NCI-H446 treated with DMSO at 0.1 percent for 48 hours (cell line): ENCODE results near the gene TMUB1.
A peak's percentile ranks its signal among the peaks of the same experiment; 100 is the strongest.

Experiments
- DNase-seq: peaks from one replicate; lab custom pipeline; 2025; lab: John Stamatoyannopoulos, UW

The TMUB1 gene

DNA sequence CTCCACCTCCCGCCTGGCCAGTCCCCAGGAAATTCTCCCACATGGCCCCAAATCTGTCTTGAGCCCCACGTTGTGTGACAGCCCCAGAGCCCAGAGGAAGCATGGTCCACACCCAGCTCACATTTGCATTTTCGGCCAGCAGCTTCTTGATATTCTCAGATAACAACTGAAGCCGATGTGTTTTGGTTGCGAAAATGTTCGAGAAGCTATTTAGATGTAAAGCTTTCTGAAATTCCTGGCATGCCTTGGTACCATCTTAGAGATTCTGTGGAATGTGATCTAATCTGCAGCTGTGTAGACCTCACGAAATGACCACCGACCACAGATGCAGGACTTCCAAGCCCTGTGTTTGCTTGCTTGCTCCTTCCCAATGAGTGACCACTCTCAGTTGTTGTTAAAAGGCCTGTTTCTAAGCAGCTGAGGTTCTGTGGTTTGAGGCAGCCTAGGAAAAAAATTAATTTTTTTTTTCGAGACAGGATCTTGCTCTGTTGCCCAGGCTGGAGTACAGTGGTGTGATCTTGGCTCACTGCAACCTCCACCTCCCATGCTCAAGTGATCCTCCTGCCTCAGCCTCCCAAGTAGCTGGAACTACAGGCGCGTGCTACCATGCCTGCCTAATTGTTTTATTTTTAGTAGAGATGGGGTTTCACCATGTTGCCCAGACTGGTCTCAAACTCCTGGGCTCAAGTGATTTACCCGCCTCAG lies 15.1 kb downstream of the TMUB1 start:
- DNase-seq = no peak

DNA sequence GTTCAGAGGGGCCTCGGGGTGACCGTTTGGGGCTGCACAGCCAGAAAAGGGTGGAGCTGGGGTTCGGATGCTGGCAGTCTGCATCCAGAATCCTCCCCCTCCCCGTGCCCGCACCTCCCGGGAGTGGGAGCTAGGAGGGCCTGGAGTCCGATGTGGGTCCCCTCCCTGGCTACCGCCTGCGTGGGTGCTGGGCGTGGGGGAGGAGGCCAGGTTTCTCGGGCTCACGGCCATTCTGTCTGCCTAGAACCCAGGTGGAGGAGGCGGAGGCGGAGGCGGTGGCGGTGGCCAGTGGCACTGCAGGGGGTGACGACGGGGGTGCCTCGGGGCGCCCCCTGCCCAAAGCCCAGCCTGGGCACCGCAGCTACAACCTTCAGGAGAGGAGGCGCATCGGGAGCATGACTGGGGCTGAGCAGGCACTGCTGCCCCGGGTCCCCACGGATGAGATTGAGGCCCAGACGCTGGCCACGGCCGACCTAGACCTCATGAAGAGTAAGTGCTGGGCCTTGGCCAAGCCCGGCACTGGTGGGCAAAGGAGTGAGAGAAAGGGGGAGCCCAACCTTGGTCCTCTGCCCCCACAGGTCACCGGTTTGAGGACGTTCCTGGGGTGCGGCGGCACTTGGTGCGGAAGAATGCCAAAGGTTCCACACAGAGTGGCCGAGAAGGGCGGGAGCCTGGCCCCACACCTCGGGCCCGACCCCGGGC lies 16.9 kb downstream of the TMUB1 start:
- DNase-seq = no peak

DNA sequence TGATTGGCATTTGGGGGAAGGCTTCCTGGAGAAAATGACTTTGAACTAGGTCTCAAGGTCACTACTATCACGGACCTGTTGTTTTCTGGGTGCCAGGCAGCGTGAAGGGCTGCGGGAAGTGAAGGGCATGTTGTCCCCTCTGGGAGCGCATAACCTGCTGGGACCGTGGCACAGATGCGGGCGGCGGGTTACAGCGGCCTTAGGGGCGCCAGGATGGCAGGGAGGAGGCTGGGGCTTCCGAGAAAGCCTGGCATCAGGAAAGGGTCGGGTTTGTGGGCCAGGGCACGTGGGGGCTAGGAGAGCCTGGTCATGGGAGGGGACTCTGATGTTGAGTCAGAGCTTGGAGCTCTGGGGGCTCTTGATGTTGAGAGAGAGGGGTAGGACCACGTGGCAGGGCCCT lies 17.8 kb downstream of the TMUB1 start:
- no peak for DNase-seq

DNA sequence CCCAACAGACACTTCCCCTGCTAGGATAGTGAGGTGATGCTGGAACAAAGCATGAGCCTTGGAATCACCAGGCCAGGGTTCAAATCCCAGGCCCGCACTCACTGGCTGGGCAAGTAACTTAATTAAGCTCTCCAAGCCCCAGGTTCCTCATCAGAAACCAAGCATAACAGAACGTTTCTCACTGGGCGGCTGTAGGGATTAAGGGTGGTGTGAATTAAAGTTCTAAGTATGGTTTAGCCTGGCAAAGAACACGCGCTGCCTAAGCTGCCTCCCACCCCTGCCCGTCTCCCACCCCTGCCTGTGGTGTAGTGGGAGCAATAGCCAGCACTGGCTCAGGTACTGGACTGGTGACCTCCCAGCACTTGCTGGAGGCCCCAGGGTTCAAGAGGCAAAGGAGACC lies 18.3 kb downstream of the TMUB1 start:
- no peak for DNase-seq

DNA sequence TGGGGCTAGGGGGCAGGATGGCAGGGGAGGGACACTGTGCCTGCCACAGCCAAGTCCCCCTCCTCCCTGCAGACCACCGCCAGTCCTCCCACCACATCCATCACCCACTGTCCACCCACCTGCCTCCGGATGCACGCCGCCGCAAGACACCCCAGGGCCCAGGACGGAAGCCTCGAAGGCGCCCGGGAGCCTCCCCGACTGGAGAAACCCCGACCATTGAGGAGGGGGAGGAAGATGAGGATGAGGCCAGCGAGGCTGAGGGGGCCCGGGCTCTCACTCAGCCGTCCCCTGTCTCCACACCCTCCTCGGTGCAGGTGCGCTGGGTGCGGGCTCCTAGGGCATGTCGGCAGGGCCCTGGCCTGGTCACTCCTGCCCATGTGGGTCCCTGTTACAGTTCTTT lies 18.8 kb downstream of the TMUB1 start:
- no peak for DNase-seq

DNA sequence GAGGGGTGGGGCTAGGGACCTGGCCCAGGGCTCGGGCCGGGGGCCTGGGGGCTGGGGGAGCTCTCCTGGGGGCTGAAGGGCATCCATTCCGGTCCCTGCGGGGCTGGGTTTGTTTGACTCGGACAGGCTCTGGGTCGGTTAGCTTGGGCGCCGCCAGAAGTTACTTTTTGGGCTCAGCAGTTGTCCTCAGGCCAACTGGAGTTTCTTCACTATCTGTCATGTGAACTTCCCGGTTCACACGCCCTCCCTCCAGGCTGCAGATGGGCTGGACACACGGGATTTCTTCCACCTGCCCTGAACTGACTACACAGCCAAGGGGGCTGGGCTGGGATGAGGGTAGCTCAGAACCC lies 20.1 kb downstream of the TMUB1 start:
- no peak for DNase-seq

DNA sequence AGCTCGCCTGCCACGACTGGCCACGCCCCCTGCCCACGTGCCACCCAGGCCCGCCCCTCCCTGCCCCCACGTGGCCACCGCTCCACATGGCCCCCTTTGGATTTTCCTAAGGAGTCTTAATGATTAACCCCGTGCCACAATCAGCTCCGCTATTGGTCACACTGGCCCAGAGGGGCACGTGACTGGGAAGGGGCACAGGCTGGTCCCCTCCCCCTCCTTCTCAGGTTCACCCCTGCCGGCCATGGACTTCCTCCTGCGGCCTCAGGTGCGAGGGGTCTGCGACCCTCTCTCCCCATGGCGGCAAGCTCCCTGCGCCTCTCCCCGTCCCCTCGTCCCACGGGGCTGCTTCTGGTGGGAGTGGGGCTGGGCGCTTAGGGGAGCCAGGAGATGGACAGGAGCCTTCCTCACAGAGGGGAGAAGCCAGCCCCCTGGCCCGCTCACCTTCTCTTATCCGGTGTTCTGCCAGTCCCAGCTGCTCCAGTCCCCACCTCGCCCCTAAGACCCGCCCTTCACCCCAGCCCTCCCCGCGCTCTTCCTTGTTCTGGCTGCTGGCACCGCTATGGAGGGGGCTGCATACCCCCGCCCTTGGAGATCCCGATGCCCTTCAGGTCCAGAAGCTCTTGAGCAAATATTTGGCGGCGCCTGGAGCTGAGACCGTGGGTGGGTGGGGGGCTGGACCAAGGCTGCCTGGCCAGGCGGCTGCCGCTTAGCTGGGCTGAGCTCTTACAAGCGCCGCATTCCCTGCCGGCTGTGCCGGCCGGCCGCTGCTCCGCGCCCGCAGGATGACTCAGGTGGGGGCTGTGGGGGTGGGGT lies 20.7 kb downstream of the TMUB1 start:
- DNase-seq = no peak

DNA sequence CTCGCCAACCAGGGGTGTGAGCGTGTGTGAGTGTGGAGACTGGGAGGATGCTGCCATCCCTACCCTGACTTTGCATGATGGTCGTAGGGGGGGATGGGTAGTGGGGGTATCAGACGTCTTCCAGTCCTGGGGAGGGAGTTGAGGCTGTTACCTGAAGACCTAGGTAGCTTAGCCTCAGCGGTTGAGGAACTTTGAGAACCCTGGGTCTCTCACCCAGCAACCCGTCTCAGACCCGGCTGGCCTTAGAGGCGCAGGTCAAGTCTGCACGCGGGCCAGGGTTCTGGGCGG lies 21.2 kb downstream of the TMUB1 start:
- no peak for DNase-seq

DNA sequence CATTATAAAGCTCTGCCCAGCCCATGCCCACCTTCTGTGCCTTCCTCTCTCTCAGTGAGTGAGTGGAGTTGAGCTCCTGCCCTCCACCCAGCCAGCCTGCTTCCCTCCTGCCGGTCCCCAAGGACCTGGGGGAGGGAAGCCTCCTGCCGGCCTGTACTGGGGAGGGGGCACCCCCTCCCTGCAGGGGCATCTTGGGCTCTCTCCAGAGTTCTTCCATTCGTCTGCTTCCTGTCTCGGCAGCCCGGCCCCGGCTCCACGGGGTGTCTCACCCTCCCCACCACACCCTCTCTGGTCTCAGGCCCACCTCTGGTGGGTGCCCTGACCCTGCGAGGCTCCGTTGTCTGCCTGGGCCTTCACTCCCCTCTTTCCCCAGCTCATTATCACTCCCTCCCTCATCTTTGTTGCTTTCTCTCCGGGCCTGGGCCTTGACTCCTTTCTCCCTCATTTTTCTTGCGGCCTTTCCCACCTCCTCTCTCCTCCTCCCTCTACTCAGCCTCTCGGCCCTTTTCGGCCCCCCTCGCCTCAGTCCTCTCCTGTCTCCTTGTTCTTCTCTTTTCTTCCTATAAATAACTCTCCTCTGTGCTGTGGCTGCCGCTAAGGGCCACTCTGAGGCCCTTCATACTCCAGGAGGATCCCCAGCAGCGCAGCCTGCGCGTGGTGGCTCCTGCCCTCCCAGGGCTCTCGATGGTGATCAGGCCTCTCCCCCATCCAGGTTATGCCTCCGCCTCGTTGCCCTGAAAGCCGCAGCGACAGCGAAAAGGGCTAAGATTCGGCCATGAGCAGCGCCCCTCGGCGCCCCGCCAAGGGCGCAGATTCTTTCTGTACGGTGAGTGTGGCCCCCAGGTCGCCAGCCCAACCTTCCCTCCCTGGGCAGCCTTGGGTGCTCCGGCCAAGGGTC lies 21.8 kb downstream of the TMUB1 start:
- DNase-seq = no peak

DNA sequence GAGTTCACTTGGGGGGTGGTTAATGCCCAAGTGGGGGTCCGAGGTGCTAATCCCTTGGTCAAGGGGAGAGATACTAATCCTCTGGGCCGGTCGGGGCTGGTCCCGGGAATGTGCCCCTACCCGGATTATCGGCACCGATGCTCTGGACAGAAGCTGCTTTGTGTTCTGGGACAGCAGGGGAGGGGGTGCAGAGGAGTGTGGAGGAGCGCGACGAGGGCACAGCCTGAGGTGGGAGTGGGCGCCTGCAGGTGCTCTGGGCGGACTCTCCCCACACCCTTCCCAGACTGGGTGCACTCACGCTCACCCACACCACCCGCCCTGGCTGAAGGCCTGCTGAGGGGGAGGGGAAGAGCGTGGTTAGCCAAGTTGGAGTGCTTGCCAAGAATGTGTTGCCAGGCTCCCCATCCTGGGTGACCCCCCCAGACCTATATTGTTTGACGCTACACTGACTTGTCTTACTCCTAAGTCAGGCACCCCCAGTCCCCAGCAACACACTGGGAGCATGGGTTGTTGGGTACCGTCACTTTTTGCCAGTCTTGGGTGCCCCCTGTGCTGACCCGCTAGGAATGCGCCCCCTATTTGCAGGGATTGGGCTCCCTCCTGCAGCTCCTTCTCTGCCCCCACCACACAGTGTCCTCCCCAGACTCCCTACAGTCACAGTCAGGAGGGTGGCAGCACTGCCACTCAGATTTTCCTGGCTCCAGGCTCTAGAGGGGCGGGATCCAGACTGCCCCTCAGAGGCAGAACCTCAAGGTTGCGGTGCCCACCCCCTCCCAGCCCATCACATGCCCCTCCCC lies 22.7 kb downstream of the TMUB1 start:
- no peak for DNase-seq

DNA sequence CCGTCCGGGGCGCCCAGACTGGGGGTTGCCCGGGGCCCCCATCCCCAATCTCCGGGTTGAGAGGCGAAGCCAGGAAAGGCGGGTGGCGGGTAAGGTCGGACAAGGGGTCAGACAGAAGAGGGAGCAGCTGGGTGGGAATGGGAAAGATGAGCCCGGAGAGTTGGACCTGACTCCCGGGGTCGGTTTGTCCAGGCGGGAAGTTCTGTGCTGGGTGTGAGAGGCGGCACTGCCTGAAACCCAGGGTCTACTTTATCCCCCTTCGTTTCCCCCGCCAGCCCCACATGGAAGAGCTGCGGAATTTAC lies 23.2 kb downstream of the TMUB1 start:
- no peak for DNase-seq

DNA sequence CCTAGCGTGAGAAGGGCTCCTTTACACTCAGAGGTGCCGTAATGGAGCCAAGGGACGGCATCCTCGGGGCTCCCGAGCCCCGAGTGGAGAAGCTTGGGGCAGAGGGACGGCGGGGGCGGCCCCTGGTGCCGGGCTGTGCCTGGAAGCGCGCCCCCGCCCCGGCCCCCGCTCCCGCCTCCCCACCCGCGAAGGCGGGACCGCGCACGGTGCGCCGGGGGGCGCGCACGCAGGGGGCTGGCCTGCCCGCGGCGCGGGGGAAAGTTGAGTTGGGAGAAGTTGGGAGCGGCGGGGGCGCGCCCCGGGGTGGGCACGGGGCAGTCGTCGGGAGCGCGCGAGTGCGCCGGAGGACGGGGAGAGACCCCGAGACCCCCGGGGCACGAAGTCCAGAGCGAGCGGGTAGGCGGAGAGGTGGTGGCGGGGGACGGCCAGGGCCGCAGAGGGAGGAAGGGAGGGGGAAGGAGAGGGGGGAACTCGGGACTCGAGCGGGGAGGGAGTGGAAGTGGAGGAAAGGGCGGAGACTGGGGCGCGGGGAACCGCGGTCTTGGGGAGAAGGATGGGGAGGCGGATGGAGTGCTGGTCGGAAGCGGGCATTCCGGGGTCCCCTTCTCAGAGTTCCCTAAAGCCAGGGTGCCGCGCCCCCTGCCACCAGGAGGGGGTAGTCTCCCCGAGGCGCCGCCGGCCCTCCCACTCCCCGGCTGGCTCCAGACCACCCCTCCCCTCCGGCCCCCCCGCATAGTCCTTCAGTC lies 23.8 kb downstream of the TMUB1 start, which contains the start of gene SLC4A2:
Gene SLC4A2, plus strand, starts transcription at position 223 of the 746 bp plus-strand sequence. CDS start 2,399 bp downstream, outside the sequence.
- DNase-seq = peak; percentile 16

DNA sequence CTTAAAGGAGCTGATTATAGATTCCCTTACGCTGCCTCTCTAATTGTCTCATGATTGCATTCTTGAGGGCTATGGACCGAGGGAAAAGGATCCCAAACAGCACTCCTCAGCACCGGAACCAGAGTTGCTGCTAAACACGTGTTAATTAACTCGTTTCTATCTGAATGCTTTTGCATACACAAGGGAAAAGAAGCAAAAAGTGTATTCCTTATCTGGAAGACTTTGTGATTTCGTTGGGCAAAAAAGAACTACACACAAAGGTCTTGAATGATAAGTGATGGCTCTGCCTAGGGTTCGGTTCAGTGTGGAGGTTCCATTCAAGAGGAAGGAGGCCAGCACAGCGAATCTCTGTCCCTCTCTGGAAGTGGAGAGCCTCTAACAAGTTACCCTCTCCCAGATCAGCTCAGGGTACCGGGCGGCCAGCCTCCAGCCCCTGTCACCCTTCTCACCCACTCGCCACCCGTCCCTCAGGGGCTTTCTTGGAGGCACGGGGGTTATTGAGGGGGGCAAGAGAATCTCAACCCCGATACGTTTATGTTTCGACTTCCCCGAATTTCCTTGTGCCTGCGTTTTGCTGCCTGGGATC lies 24.4 kb downstream of the TMUB1 start:
- DNase-seq = no peak

DNA sequence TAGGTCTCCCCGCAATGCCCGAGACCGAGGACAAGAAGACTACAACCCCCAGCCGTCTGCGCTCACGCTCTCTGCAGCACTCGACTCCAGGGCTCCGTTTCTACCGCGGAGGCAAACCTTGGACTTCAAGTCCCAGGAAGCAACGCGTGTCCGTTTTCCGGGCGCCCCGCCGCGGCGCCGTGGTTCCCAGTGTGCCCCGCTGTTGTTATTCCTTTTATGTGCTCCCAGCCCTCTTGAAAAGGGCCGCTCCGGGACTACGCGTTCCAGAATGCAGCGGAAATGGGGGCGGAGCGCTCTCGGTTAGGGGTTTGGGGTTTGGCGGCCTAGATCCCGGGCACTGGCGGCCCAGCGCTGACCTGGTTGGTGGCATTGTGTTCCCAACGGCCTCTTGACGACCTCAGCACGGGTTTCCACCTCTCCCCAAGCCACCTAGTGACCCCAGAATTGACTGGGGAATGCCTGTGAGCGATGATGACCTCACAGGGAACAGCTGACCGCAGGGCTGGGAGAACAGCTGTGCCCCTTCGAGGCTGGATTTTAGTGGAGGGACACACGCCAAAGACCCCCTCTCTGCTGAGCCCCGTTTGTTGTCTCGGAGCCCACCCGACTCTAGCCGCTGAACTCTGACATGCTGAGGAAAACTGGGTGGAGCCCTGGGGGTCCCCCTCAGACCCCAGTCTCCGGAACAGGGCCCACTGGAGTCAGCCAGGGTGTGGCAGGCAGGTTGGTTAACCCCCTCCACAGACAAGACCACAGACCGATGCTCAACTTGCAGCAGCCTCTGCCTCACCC lies 25.1 kb downstream of the TMUB1 start:
- DNase-seq = peak; percentile 98

DNA sequence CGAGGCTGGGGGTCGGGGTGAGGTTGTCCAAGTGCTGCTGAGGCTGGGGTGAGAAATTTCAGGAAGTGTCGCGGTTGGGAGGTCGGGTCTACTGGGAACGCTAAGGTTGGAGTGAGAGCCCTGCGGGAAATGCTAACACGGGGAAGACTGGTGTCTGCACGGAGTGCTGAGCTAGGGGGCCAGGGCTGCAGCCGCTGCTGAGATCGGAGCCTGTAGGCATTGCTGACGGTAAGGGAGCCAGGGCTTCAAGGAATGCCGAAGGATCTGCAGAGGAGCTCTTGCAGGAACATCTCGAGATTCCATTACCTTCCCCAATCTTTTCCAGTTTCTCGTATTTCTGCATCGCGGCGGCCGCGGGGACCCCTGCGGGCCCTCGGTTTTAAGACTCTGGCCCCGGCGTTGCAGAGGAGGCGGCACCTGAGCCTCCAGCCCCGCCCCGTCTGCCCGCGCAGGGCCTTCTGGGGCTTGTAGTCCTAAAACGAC lies 25.7 kb downstream of the TMUB1 start, which contains the start of gene CDK5:
Gene CDK5, minus strand, starts transcription at position 392 of the 483 bp plus-strand sequence. Its CDS starts 49 bp downstream, at position 343.
- no peak for DNase-seq

DNA sequence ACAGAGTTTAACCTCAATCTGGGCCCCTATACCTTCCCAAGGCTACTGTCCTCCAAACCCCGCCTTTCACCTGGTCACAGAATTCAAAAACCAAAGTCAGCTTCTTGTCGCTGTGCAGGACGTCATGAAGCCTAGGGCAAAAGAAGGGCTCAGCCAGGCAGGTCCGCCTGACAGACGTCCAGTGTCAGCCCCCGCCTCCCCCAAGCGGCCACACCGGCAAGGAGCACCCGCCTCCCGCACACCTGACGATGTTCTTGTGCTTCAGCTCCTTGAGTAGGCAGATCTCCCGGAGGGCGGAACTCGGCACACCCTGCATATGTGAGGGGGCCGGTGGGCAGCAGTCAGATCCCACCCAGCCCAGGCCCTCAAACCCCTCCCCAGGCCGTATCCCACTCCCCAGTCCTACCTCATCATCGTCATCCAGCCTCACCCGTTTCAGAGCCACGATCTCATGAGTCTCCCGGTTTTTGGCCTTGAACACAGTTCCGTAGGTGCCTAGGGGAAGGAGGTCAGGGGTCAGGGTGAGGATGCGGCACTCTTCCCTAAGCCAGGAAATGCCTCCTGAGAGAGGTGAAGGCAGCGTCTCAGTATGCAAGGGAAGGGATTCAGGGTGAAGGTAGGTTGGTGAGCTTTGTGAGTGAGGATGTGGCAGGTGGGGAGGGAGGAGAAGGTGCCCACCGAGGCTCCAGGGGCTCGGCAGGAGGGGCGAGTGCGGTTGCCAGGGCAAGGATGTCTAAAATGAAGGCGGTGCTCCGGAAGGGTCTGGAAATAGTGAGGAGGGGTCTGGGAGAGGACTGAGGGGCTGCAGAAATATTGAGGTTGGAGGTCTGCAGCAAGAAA lies 26.4 kb downstream of the TMUB1 start:
- no peak for DNase-seq

DNA sequence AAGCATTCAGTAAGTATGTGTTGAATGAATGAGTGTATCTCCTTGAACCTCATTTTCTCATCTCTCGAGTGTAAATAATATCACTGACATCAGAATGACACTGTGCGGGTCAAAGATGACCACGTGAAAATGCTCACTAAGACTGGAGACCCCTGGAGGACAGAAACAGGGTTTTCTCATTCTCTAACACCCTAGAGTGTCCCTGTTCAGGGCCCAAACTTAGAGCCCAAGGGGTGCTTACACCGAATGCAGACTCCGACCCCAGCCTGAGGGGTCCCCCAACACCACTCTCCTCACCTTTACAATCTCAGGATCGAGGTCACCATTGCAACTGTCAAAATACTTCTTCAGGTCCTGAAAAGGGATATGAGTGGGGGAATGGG lies 27.0 kb downstream of the TMUB1 start:
- no peak for DNase-seq

DNA sequence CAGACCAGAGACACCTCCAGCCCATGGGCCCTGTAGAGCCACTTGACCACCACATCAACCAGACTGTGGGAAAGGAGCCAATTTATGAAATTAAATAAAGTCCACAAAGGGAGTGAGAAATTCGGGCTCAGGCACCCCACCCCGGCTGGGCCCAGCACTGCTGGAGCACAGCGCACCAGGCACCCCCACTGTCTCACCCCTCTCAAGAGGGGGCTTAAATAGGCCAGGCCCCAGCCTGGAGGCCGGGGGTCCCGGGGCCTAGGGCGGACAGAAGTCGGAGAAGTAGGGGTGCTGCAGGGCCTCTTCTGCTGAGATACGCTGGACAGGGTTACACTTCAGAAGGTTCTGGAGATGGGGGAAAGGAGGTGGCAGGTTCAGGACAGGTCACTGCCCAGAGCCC lies 29.5 kb downstream of the TMUB1 start:
- DNase-seq = no peak
